HEK293 (cell line): ENCODE data around the gene ATP5F1D.
A peak's percentile ranks its signal among the peaks of the same experiment; 100 is the strongest.

Source experiments
- CTCF ChIA-PET: fragments of 350-600 bp; formaldehyde crosslinking; extraction: SDS; loops from one replicate; lab custom pipeline; 2021; ENCODE audit warnings: antibody characterized with exemption; lab: Yijun Ruan, JAX
- POLR2A ChIA-PET: fragments of 300-600 bp; formaldehyde crosslinking; extraction: SDS; loops from one replicate; lab custom pipeline; 2020; ENCODE audit warnings: antibody characterized with exemption, inconsistent platforms; lab: Yijun Ruan, JAX
- H3K27ac ChIP-seq: fragments of 200-500 bp; sonication (Bioruptor generic); 2 replicates; pipeline ENCODE4 v1.5.1; 2014; ENCODE audit warnings: low read depth, low read length, control low read depth, inconsistent platforms; ENCODE audit errors: extremely low read depth
- H3K36me3 ChIP-seq, 2 experiments: fragments of 200-500 bp in 1 of 2; sonication (Bioruptor generic) in 1 of 2; 1 replicate in 1 of 2; 2 replicates in 1 of 2; pipeline ENCODE4 v1.5.1; 2014 to 2017; ENCODE audit warnings: inconsistent platforms in 2 of 2, low read length in 2 of 2; ENCODE audit not compliant: control insufficient read depth in 2 of 2, insufficient read depth in 1 of 2
- H3K4me1 ChIP-seq: fragments of 200-500 bp; sonication (Bioruptor generic); 2 replicates; pipeline ENCODE4 v1.5.1; 2014; ENCODE audit warnings: mild to moderate bottlenecking, low read length, inconsistent platforms; ENCODE audit not compliant: control insufficient read depth, insufficient read depth
- H3K4me3 ChIP-seq: 2 replicates; pipeline ENCODE4 v1.5.1; 2011; ENCODE audit warnings: low read depth, mild to moderate bottlenecking, control low read depth, low read length, moderate library complexity
- H3K9me3 ChIP-seq: fragments of 200-500 bp; sonication (Bioruptor generic); 2 replicates; pipeline ENCODE4 v1.5.1; 2014; ENCODE audit warnings: low read depth, low read length, inconsistent platforms; ENCODE audit not compliant: control insufficient read depth, insufficient read depth
- EGR2 ChIP-seq: fragments of 450-650 bp; formaldehyde crosslinking; IDR thresholded peaks from 2 replicates; pipeline ENCODE4 v1.5.1; 2016; ENCODE audit warnings: low read depth, missing biosample characterization, missing genetic modification characterization
- ELK4 ChIP-seq: IDR thresholded peaks from 2 replicates; pipeline ENCODE4 v1.6.1; 2011; ENCODE audit warnings: mild to moderate bottlenecking, low read depth, low read length, borderline replicate concordance
- MEIS1 ChIP-seq: sonication (generic); formaldehyde crosslinking; IDR thresholded peaks from 2 replicates; pipeline ENCODE4 v1.8.1; 2022; ENCODE audit warnings: missing genetic modification reagents, mild to moderate bottlenecking, borderline replicate concordance
- ZBTB21 ChIP-seq: fragments of 450-650 bp; formaldehyde crosslinking; IDR thresholded peaks from 2 replicates; pipeline ENCODE4 v1.5.1; 2017; ENCODE audit warnings: missing biosample characterization, missing genetic modification characterization
- ZFP41 ChIP-seq: fragments of 450-650 bp; formaldehyde crosslinking; IDR thresholded peaks from 2 replicates; pipeline ENCODE4 v1.5.1; 2016; ENCODE audit warnings: missing biosample characterization, missing genetic modification characterization, borderline replicate concordance
- ZNF2 ChIP-seq: fragments of 450-650 bp; formaldehyde crosslinking; IDR thresholded peaks from 2 replicates; pipeline ENCODE4 v1.5.1; 2016; ENCODE audit warnings: missing biosample characterization, missing genetic modification characterization
- ZNF221 ChIP-seq: fragments of 450-650 bp; formaldehyde crosslinking; IDR thresholded peaks from 2 replicates; pipeline ENCODE4 v1.5.1; 2017; ENCODE audit warnings: missing biosample characterization, missing genetic modification characterization, borderline replicate concordance
- ZNF280C ChIP-seq: fragments of 450-650 bp; formaldehyde crosslinking; IDR thresholded peaks from 2 replicates; pipeline ENCODE4 v1.5.1; 2016; ENCODE audit warnings: missing biosample characterization, missing genetic modification characterization
- ZNF341 ChIP-seq: fragments of 450-650 bp; formaldehyde crosslinking; IDR thresholded peaks from 2 replicates; pipeline ENCODE4; 2016; ENCODE audit warnings: low read depth, missing biosample characterization, missing genetic modification characterization
- ZNF423 ChIP-seq: fragments of 450-650 bp; formaldehyde crosslinking; IDR thresholded peaks from 2 replicates; pipeline ENCODE4 v1.5.1; 2016; ENCODE audit warnings: missing biosample characterization, missing genetic modification characterization
- ZNF426 ChIP-seq: fragments of 450-650 bp; formaldehyde crosslinking; IDR thresholded peaks from 2 replicates; pipeline ENCODE4 v1.5.1; 2017; ENCODE audit warnings: missing biosample characterization, missing genetic modification characterization, mild to moderate bottlenecking, inconsistent platforms, moderate library complexity
- ZNF433 ChIP-seq: fragments of 450-650 bp; formaldehyde crosslinking; IDR thresholded peaks from 2 replicates; pipeline ENCODE4 v1.5.1; 2016; ENCODE audit warnings: missing biosample characterization, missing genetic modification characterization, low read depth
- ZNF621 ChIP-seq: fragments of 450-650 bp; formaldehyde crosslinking; IDR thresholded peaks from 2 replicates; pipeline ENCODE4 v1.5.1; 2017; ENCODE audit warnings: missing biosample characterization, missing genetic modification characterization
- ZNF626 ChIP-seq: fragments of 450-650 bp; sonication (Bioruptor Pico); formaldehyde crosslinking; IDR thresholded peaks from 2 replicates; pipeline ENCODE4 v1.5.1; 2018; ENCODE audit warnings: missing biosample characterization, missing genetic modification characterization, inconsistent platforms
- ZNF701 ChIP-seq: fragments of 450-650 bp; formaldehyde crosslinking; IDR thresholded peaks from 2 replicates; pipeline ENCODE4 v1.5.1; 2016; ENCODE audit warnings: missing biosample characterization, missing genetic modification characterization
- ZNF791 ChIP-seq: fragments of 450-650 bp; formaldehyde crosslinking; IDR thresholded peaks from 2 replicates; pipeline ENCODE4 v1.5.1; 2016; ENCODE audit warnings: missing biosample characterization, missing genetic modification characterization
- TF ChIP-seq, protein P1 (sequence below): fragments of 450-650 bp; formaldehyde crosslinking; IDR thresholded peaks from 2 replicates; pipeline ENCODE4 v1.5.1; 2016; ENCODE audit warnings: missing biosample characterization, missing genetic modification characterization

The ATP5F1D gene

DNA sequence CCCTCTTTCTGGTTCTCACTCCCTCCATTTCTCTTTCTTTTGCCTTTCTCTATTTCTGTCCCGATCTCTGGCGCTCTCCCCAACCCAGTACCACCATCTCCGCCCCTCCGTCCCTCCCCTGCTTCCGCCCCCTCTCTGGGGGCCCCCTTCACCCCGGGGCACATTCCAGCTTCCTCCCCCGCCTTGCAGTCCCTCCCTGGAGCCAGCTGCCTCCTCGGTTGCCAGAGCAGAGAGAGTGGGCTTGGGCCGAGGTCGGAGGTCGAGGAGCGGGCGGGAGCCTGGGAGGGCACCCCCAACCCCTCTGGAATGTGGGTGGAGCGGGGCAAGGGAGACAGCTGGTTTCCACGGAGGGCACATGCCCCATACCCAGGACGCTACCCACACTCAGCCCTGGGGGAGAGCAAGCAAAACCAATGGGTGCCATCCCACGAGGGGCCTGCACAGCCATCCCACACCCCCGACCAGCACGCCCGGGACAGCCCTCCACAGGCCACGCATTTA, 21.1 kb downstream of the ATP5F1D start (continued):
- TF ChIP-seq, protein P1, sequence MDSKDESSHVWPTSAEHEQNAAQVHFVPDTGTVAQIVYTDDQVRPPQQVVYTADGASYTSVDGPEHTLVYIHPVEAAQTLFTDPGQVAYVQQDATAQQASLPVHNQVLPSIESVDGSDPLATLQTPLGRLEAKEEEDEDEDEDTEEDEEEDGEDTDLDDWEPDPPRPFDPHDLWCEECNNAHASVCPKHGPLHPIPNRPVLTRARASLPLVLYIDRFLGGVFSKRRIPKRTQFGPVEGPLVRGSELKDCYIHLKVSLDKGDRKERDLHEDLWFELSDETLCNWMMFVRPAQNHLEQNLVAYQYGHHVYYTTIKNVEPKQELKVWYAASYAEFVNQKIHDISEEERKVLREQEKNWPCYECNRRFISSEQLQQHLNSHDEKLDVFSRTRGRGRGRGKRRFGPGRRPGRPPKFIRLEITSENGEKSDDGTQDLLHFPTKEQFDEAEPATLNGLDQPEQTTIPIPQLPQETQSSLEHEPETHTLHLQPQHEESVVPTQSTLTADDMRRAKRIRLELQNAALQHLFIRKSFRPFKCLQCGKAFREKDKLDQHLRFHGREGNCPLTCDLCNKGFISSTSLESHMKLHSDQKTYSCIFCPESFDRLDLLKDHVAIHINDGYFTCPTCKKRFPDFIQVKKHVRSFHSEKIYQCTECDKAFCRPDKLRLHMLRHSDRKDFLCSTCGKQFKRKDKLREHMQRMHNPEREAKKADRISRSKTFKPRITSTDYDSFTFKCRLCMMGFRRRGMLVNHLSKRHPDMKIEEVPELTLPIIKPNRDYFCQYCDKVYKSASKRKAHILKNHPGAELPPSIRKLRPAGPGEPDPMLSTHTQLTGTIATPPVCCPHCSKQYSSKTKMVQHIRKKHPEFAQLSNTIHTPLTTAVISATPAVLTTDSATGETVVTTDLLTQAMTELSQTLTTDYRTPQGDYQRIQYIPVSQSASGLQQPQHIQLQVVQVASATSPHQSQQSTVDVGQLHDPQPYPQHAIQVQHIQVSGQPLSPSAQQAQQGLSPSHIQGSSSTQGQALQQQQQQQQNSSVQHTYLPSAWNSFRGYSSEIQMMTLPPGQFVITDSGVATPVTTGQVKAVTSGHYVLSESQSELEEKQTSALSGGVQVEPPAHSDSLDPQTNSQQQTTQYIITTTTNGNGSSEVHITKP = no peak
- TF ChIP-seq ELK4 = no peak
- TF ChIP-seq ZNF701 (tag by site-specific recombination) = no peak
- TF ChIP-seq ZFP41 (tag by site-specific recombination) = no peak
- TF ChIP-seq ZNF626 (tag by site-specific recombination) = no peak
- TF ChIP-seq ZBTB21 (tag by site-specific recombination) = no peak
- no peak for TF ChIP-seq ZNF2
- peak; percentile 47; the same call in 1 of the 2 replicates for TF ChIP-seq ZNF341 (tag by site-specific recombination)
- no peak for TF ChIP-seq MEIS1 (CRISPR knock-in tag)

DNA sequence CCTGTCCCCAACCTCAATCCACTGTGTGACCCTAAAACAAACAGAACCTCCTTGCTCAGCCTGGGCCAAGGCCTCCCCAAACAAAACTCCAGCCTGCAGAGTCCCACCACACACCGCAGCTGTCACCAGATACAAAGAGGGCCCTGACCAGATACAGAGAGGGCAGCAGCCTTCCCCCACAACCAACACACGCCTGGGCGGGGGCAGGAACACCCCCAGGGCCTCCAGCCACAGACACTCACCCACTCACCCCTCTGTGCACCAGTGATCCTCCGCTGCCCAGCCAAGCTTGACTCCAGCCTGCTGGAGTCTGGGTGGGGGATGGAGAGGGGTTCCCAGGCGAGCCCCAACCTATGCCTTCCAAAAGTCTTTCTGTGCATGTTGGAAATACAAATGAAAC, 21.6 kb downstream of the ATP5F1D start:
- peaks cover 0 to under 1% of the 10 kb centered on the region in 2 experiments for H3K36me3 ChIP-seq
- peaks cover 25% of the 10 kb centered on the region for H3K4me1 ChIP-seq
- no peaks in the 10 kb centered on the region for H3K9me3 ChIP-seq
- ChIA-PET CTCF (interaction anchor here (11.3 kb wide), 1 partner anchor 18 kb away, joined by 299 read pairs; no protein-coding TSS in a partner anchor), POLR2A (interaction anchor here (0.6 to 7.7 kb wide), 2 partner anchors 7 to 1799 kb away, joined by 4 to 407 read pairs; no protein-coding TSS in a partner anchor)
- H3K4me3 ChIP-seq = no peak overlapping the region
- TF ChIP-seq ZNF426 (no peak), ZNF280C (no peak), EGR2 (tag by site-specific recombination) (peak; percentile 35), ZNF423 (tag by site-specific recombination) (no peak), ZNF433 (no peak), ZNF791 (tag by site-specific recombination) (no peak), ZNF621 (tag by site-specific recombination) (no peak), ZNF221 (tag by site-specific recombination) (no peak)
- H3K27ac ChIP-seq = no peak overlapping the region
